Measurements from ENCODE around the gene LAMTOR1. TPM values are rescaled to one million over a fixed set of nuclear protein-coding genes. Genes with fewer than 3 reads are reported as not detected.
"Not testable (repeated sequence)": the region's sequence is repeated elsewhere in the genome, so short reads cannot be mapped to it uniquely, and the experiment has no call there.

Gene LAMTOR1
- total and polyA plus RNA-seq, 10 of the 15 experiments (the other 5 are each of a cell fraction or from before 2014, with no cell fraction given): 58.8 to 141 (median 110) TPM

- Histone ChIP-seq H3K36me3 (ENCODE audit: control insufficient read depth in 2 of 2, insufficient read depth in 2 of 2, low read length in 1 of 2) (no peaks in the 10 kb centered on the region), H3K9ac (ENCODE audit: control insufficient read depth, insufficient read depth, low read length) (no peak overlapping the region), H3K79me2 (ENCODE audit: control insufficient read depth, insufficient read depth, low read length) (no peaks in the 10 kb centered on the region), H3K4me2 (ENCODE audit: control insufficient read depth, insufficient read depth) (no peak overlapping the region), H3K27me3 (replicated peaks in 1 of 2; ENCODE audit: control insufficient read depth in 2 of 2, insufficient read depth in 2 of 2, low read length in 1 of 2) (no peaks in the 10 kb centered on the region; a peak in 1 of 4 replicates), H3K27ac (ENCODE audit: control insufficient read depth, insufficient read depth) (no peak overlapping the region), H3K4me1 (ENCODE audit: control insufficient read depth, insufficient read depth, low read length) (no peaks in the 10 kb centered on the region), H3K9me3 (replicated peaks; ENCODE audit: control insufficient read depth, insufficient read depth, low read length) (no peaks in the 10 kb centered on the region), H2AFZ (ENCODE audit: control insufficient read depth, low read depth, low read length) (no peak overlapping the region), H3K4me3 (no peak overlapping the region), H4K20me1 (ENCODE audit: control insufficient read depth, insufficient read depth) (no peaks in the 10 kb centered on the region)
- ATAC-seq (no peak), FAIRE-seq (no peak), DNase-seq (ENCODE audit: low read depth, low spot score) (no peak)
- SMC1A ChIA-PET (ENCODE audit: uncharacterized antibody, unreplicated experiment): interaction anchor here (0.6 to 5.1 kb wide), 17 partner anchors 8 to 286 kb away, joined by 3 to 44 read pairs (median 4); partner anchors contain the start of genes ANAPC15 and FOLR3
- CTCF ChIA-PET: interaction anchor here (0.6 to 3.8 kb wide), 34 partner anchors 10 to 345 kb away, joined by 3 to 101 read pairs (median 7); partner anchors contain the start of genes CLPB and FOLR3
- intact Hi-C loops (cut with micrococcal nuclease; ENCODE audit: unreplicated experiment): loop anchor here (1.0 to 5.0 kb wide), 3 partner anchors 120 to 287 kb away; partner anchors contain the start of gene CLPB
- RAD21 ChIA-PET (ENCODE audit: unreplicated experiment): interaction anchor here (0.6 to 3.2 kb wide), 10 partner anchors 8 to 345 kb away, joined by 3 to 48 read pairs (median 4); no protein-coding TSS in a partner anchor
- no peak for TF ChIP-seq RBBP5 (conservative IDR thresholded peaks at IDR 0.05)
- no peak for TF ChIP-seq EP300 (IDR thresholded peaks at IDR 0.05; ENCODE audit: borderline replicate concordance in 1 of 2, control insufficient read depth in 1 of 2, low read depth in 2 of 2, low read length in 2 of 2)
- TF ChIP-seq MYC (IDR thresholded peaks at IDR 0.05; ENCODE audit: insufficient read depth, insufficient read length, insufficient replicate concordance, low read length, severe bottlenecking): no peak
- TF ChIP-seq KDM1A (IDR thresholded peaks at IDR 0.05; ENCODE audit: borderline replicate concordance): no peak
- TF ChIP-seq LARP7 (IDR thresholded peaks at IDR 0.05): no peak
- no peak for TF ChIP-seq IKZF1 (conservative IDR thresholded peaks at IDR 0.05)
- TF ChIP-seq, protein P1, sequence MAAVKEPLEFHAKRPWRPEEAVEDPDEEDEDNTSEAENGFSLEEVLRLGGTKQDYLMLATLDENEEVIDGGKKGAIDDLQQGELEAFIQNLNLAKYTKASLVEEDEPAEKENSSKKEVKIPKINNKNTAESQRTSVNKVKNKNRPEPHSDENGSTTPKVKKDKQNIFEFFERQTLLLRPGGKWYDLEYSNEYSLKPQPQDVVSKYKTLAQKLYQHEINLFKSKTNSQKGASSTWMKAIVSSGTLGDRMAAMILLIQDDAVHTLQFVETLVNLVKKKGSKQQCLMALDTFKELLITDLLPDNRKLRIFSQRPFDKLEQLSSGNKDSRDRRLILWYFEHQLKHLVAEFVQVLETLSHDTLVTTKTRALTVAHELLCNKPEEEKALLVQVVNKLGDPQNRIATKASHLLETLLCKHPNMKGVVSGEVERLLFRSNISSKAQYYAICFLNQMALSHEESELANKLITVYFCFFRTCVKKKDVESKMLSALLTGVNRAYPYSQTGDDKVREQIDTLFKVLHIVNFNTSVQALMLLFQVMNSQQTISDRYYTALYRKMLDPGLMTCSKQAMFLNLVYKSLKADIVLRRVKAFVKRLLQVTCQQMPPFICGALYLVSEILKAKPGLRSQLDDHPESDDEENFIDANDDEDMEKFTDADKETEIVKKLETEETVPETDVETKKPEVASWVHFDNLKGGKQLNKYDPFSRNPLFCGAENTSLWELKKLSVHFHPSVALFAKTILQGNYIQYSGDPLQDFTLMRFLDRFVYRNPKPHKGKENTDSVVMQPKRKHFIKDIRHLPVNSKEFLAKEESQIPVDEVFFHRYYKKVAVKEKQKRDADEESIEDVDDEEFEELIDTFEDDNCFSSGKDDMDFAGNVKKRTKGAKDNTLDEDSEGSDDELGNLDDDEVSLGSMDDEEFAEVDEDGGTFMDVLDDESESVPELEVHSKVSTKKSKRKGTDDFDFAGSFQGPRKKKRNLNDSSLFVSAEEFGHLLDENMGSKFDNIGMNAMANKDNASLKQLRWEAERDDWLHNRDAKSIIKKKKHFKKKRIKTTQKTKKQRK (IDR thresholded peaks at IDR 0.05; ENCODE audit: low read depth, low read length): no peak
- no peak for TF ChIP-seq NRF1 (conservative IDR thresholded peaks at IDR 0.05; ENCODE audit: low read depth, low read length)
- no peak for TF ChIP-seq HCFC1 (IDR thresholded peaks at IDR 0.05; ENCODE audit: low read length)
- WGBS (ENCODE audit: insufficient coverage, insufficient replicate concordance, low lambda C conversion rate, missing lambda C conversion rate): 38% methylated on average over 4 of the region's 4 CpGs
- no TSS peak for BruUV-seq (replicated peaks)
- in situ Hi-C loops (cut with MboI): loop anchor here (5.0 kb wide), 1 partner anchor 123 kb away; no protein-coding TSS in a partner anchor
- POLR2A ChIA-PET: interaction anchor here (0.6 to 1.4 kb wide), 7 partner anchors 54 to 1470 kb away, joined by 3 to 11 read pairs (median 4); no protein-coding TSS in a partner anchor
These were observed 41.9 kb upstream of the LAMTOR1 start for GRCh38 chr11:72144807-72145565.

GRCh38 chr11:72142543-72142942 lies 39.4 kb upstream of the LAMTOR1 start:
- not testable (repeated sequence) for FAIRE-seq; H3K9me3 ChIP-seq (replicated peaks; ENCODE audit: control insufficient read depth, insufficient read depth, low read length); H3K4me1 ChIP-seq (ENCODE audit: control insufficient read depth, insufficient read depth, low read length); ATAC-seq; H3K27ac ChIP-seq (ENCODE audit: control insufficient read depth, insufficient read depth); H3K79me2 ChIP-seq (ENCODE audit: control insufficient read depth, insufficient read depth, low read length); H3K27me3 ChIP-seq (replicated peaks in 1 of 2; ENCODE audit: control insufficient read depth in 2 of 2, insufficient read depth in 2 of 2, low read length in 1 of 2); H3K36me3 ChIP-seq (ENCODE audit: control insufficient read depth in 2 of 2, insufficient read depth in 2 of 2, low read length in 1 of 2); H3K4me3 ChIP-seq; DNase-seq (ENCODE audit: low read depth, low spot score); H4K20me1 ChIP-seq (ENCODE audit: control insufficient read depth, insufficient read depth); H3K9ac ChIP-seq (ENCODE audit: control insufficient read depth, insufficient read depth, low read length); H2AFZ ChIP-seq (ENCODE audit: control insufficient read depth, low read depth, low read length); BruUV-seq (replicated peaks); H3K4me2 ChIP-seq (ENCODE audit: control insufficient read depth, insufficient read depth)
- SMC1A ChIA-PET (ENCODE audit: uncharacterized antibody, unreplicated experiment): interaction anchor here (1.4 to 5.1 kb wide), 3 partner anchors 118 to 210 kb away, joined by 3 to 44 read pairs (median 16); no protein-coding TSS in a partner anchor
- CTCF ChIA-PET: interaction anchor here (1.2 to 3.8 kb wide), 8 partner anchors 13 to 291 kb away, joined by 3 to 101 read pairs (median 20); partner anchors contain the start of genes ANAPC15 and CLPB
- 0% methylated on average over 1 of the region's 1 CpG for WGBS (ENCODE audit: insufficient coverage, insufficient replicate concordance, low lambda C conversion rate, missing lambda C conversion rate)
- POLR2A ChIA-PET: interaction anchor here (1.5 kb wide), 1 partner anchor 30 kb away, joined by 5 read pairs; the partner anchor contains the start of gene ANAPC15
- in situ Hi-C loops (cut with MboI) (loop anchor here (5.0 kb wide), 1 partner anchor 120 kb away; no protein-coding TSS in a partner anchor), intact Hi-C loops (cut with micrococcal nuclease; ENCODE audit: unreplicated experiment) (loop anchor here (5.0 kb wide), 1 partner anchor 290 kb away; the partner anchor contains the start of gene CLPB)
- RAD21 ChIA-PET (ENCODE audit: unreplicated experiment): interaction anchor here (2.9 to 3.2 kb wide), 2 partner anchors 117 to 288 kb away, joined by 26 to 48 read pairs; no protein-coding TSS in a partner anchor
